ENCODE data around the gene IGF1R.

IGF1R gene

DNA sequence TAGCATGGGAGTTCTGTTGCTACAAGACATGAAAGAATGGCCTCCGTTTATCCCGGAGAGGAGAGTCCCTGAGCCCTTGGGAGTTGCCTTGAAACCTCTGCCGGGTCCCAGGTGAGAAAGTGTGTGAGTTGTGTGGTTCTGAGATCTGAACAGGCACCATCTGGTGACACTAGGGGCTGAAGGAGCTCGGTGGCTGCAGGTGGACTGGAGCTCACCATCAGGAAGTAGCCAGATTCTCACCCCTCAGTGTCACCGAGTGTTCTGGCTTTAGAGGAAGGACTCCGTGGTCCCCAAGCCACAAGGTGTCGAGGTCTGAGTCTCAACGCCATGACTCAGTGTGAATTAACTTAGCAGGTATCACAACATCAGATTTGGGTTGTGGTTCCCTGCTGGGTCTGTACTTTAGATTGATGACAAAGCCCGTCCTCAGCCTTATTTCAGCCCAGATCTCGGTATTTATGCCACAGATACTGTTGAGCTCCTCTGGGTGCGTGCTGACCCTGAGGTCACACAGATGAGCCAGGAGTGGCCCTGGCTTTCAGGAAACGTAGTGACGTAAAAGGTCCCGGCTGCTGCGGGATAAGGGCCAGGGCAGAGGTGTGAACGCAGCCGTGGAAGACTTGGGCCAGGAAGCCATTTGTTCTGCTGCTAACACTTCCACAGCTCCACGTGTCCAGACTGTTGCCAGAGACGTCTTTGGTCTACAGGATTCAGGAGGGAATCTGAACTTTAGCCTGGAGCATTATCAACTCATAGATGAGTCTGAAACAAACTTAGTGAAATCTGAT, 304.9 kb downstream of the IGF1R start:
- Mint-ChIP-seq H3K4me3 (no peak overlapping the region), H3K36me3 (ENCODE audit: low read depth) (peaks cover 91% of the 10 kb centered on the region), H3K4me1 (ENCODE audit: low read depth) (peaks cover 7% of the 10 kb centered on the region), H3K27ac (no peak overlapping the region), H3K9me3 (no peaks in the 10 kb centered on the region), H3K27me3 (no peaks in the 10 kb centered on the region)
- intact Hi-C loops (cut with micrococcal nuclease) = no loop called here

DNA sequence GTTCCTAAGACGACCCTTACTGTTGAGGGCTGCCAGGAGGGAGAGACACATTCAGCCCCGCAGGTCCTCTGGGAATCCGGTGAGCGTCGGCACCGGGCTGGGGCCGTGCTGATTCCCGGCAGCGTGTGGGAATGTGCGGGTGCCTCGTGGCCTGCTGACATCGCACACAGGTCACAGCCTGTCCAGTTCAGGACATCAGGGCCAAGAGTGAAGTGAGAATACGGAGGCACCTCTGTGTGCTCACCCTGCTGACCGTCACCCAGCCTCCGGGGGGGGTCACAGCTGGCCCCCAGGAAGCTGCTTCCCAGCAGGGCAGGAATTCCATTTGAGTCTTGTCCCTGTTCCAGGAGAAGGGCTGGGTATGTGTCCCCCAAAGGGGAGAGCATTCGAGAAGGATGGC, 305.6 kb downstream of the IGF1R start:
- intact Hi-C loops (cut with micrococcal nuclease) = no loop called here
- Mint-ChIP-seq H3K27ac (no peak overlapping the region), H3K27me3 (no peaks in the 10 kb centered on the region), H3K4me1 (ENCODE audit: low read depth) (peaks cover 7% of the 10 kb centered on the region), H3K4me3 (no peak overlapping the region), H3K36me3 (ENCODE audit: low read depth) (peaks cover 91% of the 10 kb centered on the region), H3K9me3 (no peaks in the 10 kb centered on the region)

DNA sequence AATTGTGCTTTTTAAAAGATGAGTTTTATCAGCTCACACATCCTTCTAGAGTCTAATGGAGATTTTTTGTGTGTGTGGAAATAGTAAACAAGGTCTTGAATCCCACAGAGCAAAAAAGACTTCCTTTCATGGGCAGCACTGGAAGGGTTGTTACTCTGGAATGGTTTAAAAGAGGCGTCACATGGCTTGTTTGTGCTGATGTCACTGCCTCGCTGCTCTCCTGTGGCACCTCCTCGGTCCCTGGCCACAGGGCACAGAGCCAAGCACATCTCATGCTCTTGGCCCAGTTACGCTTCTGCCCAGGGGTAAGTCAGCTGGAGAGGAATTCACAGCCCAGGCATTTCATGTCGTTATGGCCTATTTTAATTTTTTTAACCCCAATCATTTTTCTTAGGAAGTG, 306.1 kb downstream of the IGF1R start:
- H3K4me1 Mint-ChIP-seq (ENCODE audit: low read depth) = peaks cover 7% of the 10 kb centered on the region
- H3K36me3 Mint-ChIP-seq (ENCODE audit: low read depth) = peaks cover 91% of the 10 kb centered on the region
- H3K9me3 Mint-ChIP-seq = no peaks in the 10 kb centered on the region
- no peaks in the 10 kb centered on the region for H3K27me3 Mint-ChIP-seq
- H3K4me3 Mint-ChIP-seq = no peak overlapping the region
- intact Hi-C loops (cut with micrococcal nuclease) = no loop called here
- no peak overlapping the region for H3K27ac Mint-ChIP-seq

DNA sequence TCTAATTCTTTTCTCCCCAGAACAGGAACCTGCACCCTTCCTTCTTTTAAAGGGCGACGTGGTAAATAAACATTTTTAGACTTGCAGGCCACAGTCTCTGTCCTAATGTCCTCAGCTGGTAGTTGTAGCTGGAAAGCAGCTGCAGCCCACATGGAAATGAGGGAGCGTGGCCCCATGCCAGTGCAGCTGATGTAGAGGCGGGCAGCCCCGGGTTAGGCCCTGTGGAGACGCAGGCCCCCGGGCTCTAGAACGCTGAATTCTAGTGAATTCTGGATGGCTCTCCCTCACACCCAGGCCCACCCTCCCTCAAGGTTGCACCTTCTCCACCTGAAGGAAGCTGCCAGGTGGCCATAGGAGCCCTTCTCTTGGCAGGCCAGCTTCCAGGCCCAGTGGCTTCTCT, 307.0 kb downstream of the IGF1R start:
- Mint-ChIP-seq H3K4me3 (no peak overlapping the region), H3K9me3 (no peaks in the 10 kb centered on the region), H3K36me3 (ENCODE audit: low read depth) (peaks cover 91% of the 10 kb centered on the region), H3K4me1 (ENCODE audit: low read depth) (peaks cover 7% of the 10 kb centered on the region), H3K27ac (no peak overlapping the region), H3K27me3 (no peaks in the 10 kb centered on the region)
- intact Hi-C loops (cut with micrococcal nuclease) = no loop called here

DNA sequence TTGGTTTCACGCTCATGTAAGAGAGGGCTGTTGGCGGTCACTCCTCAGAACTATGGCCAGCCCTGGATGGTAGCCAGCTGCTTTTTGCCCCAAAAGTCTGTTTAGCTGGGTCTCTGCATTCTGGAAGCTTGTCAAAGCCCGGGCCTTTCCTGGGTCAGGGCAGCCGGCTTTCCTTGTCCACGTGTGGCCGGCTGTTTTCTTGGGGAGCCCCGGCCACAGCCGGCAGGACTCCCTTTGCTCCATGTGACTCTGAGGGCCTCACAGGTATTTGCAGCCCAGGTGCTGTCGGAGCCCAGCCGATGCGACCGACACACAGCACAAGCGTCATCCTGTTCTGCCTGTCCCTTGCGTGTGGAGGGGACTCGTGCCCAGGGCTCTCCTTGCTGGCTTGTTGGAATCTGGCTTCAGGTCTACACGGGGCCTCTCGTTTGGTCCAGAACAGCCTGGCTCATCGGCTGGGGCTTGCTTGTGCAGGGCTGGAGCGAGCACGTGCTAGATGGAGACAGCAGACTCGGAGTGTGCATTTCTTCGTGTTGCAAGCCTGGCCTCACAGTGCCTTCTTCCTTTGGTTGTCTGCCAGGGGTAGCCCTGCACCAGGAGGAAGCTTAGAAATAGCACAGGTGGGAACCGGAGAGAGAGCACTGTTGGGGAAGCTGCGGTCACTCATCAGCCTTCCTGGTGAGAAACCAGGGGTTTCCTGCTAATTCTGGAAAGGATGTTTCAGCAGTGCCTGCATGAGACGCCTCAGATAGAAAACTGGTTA, 307.8 kb downstream of the IGF1R start:
- Mint-ChIP-seq H3K27me3 (no peaks in the 10 kb centered on the region), H3K27ac (no peak overlapping the region), H3K4me3 (no peak overlapping the region), H3K9me3 (peaks cover 7% of the 10 kb centered on the region), H3K4me1 (ENCODE audit: low read depth) (peaks cover 7% of the 10 kb centered on the region), H3K36me3 (ENCODE audit: low read depth) (peaks cover 91% of the 10 kb centered on the region)
- intact Hi-C loops (cut with micrococcal nuclease) = no loop called here

DNA sequence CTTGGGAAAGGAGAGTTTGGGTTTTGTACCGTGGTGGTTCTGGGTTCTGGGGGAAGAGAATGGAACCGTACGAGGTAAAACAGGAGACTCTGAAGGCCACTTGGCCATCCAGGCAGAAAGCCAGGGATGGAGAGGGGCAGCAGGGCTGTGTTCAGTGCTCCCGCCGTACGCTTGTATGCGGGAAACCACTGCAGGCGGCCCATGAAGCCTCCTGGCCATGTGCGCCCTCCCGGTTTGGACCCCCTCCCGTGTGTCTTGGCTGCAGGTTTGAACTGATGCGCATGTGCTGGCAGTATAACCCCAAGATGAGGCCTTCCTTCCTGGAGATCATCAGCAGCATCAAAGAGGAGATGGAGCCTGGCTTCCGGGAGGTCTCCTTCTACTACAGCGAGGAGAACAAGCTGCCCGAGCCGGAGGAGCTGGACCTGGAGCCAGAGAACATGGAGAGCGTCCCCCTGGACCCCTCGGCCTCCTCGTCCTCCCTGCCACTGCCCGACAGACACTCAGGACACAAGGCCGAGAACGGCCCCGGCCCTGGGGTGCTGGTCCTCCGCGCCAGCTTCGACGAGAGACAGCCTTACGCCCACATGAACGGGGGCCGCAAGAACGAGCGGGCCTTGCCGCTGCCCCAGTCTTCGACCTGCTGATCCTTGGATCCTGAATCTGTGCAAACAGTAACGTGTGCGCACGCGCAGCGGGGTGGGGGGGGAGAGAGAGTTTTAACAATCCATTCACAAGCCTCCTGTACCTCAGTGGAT, 308.6 kb downstream of the IGF1R start:
- Mint-ChIP-seq H3K27me3 (no peaks in the 10 kb centered on the region), H3K36me3 (ENCODE audit: low read depth) (peaks cover 91% of the 10 kb centered on the region), H3K9me3 (peaks cover 15% of the 10 kb centered on the region), H3K27ac (no peak overlapping the region), H3K4me3 (no peak overlapping the region), H3K4me1 (ENCODE audit: low read depth) (peaks cover 7% of the 10 kb centered on the region)
- intact Hi-C loops (cut with micrococcal nuclease) = no loop called here

DNA sequence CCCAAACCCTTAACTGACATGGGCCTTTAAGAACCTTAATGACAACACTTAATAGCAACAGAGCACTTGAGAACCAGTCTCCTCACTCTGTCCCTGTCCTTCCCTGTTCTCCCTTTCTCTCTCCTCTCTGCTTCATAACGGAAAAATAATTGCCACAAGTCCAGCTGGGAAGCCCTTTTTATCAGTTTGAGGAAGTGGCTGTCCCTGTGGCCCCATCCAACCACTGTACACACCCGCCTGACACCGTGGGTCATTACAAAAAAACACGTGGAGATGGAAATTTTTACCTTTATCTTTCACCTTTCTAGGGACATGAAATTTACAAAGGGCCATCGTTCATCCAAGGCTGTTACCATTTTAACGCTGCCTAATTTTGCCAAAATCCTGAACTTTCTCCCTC, 309.3 kb downstream of the IGF1R start:
- peaks cover 91% of the 10 kb centered on the region for H3K36me3 Mint-ChIP-seq (ENCODE audit: low read depth)
- intact Hi-C loops (cut with micrococcal nuclease) = no loop called here
- H3K9me3 Mint-ChIP-seq = peaks cover 20% of the 10 kb centered on the region
- H3K4me1 Mint-ChIP-seq (ENCODE audit: low read depth) = peaks cover 7% of the 10 kb centered on the region
- H3K4me3 Mint-ChIP-seq = no peak overlapping the region
- no peak overlapping the region for H3K27ac Mint-ChIP-seq
- H3K27me3 Mint-ChIP-seq = no peaks in the 10 kb centered on the region

DNA sequence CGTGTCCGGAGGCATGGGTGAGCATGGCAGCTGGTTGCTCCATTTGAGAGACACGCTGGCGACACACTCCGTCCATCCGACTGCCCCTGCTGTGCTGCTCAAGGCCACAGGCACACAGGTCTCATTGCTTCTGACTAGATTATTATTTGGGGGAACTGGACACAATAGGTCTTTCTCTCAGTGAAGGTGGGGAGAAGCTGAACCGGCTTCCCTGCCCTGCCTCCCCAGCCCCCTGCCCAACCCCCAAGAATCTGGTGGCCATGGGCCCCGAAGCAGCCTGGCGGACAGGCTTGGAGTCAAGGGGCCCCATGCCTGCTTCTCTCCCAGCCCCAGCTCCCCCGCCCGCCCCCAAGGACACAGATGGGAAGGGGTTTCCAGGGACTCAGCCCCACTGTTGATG, 309.7 kb downstream of the IGF1R start:
- no peaks in the 10 kb centered on the region for H3K27me3 Mint-ChIP-seq
- peaks cover 7% of the 10 kb centered on the region for H3K4me1 Mint-ChIP-seq (ENCODE audit: low read depth)
- H3K9me3 Mint-ChIP-seq = peaks cover 20% of the 10 kb centered on the region
- intact Hi-C loops (cut with micrococcal nuclease) = no loop called here
- no peak overlapping the region for H3K4me3 Mint-ChIP-seq
- H3K27ac Mint-ChIP-seq = no peak overlapping the region
- peaks cover 88% of the 10 kb centered on the region for H3K36me3 Mint-ChIP-seq (ENCODE audit: low read depth)

DNA sequence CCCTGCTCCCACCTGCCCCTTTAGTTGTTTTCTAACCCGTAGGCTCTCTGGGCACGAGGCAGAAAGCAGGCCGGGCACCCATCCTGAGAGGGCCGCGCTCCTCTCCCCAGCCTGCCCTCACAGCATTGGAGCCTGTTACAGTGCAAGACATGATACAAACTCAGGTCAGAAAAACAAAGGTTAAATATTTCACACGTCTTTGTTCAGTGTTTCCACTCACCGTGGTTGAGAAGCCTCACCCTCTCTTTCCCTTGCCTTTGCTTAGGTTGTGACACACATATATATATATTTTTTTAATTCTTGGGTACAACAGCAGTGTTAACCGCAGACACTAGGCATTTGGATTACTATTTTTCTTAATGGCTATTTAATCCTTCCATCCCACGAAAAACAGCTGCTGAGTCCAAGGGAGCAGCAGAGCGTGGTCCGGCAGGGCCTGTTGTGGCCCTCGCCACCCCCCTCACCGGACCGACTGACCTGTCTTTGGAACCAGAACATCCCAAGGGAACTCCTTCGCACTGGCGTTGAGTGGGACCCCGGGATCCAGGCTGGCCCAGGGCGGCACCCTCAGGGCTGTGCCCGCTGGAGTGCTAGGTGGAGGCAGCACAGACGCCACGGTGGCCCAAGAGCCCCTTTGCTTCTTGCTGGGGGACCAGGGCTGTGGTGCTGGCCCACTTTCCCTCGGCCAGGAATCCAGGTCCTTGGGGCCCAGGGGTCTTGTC, 310.7 kb downstream of the IGF1R start:
- no peak overlapping the region for H3K27ac Mint-ChIP-seq
- H3K9me3 Mint-ChIP-seq = peaks cover 20% of the 10 kb centered on the region
- peaks cover 78% of the 10 kb centered on the region for H3K36me3 Mint-ChIP-seq (ENCODE audit: low read depth)
- H3K27me3 Mint-ChIP-seq = no peaks in the 10 kb centered on the region
- H3K4me3 Mint-ChIP-seq = no peak overlapping the region
- H3K4me1 Mint-ChIP-seq (ENCODE audit: low read depth) = peaks cover 7% of the 10 kb centered on the region
- intact Hi-C loops (cut with micrococcal nuclease) = no loop called here

DNA sequence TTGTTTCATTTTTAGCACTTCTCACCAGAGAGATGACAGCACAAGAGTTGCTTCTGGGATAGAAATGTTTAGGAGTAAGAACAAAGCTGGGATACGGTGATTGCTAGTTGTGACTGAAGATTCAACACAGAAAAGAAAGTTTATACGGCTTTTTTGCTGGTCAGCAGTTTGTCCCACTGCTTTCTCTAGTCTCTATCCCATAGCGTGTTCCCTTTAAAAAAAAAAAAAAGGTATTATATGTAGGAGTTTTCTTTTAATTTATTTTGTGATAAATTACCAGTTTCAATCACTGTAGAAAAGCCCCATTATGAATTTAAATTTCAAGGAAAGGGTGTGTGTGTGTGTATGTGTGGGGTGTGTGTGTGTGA, 311.3 kb downstream of the IGF1R start:
- Mint-ChIP-seq H3K36me3 (ENCODE audit: low read depth) (peaks cover 77% of the 10 kb centered on the region), H3K27me3 (no peaks in the 10 kb centered on the region), H3K4me3 (no peak overlapping the region), H3K4me1 (ENCODE audit: low read depth) (peaks cover 7% of the 10 kb centered on the region), H3K27ac (no peak overlapping the region), H3K9me3 (peaks cover 20% of the 10 kb centered on the region)
- intact Hi-C loops (cut with micrococcal nuclease) = no loop called here

DNA sequence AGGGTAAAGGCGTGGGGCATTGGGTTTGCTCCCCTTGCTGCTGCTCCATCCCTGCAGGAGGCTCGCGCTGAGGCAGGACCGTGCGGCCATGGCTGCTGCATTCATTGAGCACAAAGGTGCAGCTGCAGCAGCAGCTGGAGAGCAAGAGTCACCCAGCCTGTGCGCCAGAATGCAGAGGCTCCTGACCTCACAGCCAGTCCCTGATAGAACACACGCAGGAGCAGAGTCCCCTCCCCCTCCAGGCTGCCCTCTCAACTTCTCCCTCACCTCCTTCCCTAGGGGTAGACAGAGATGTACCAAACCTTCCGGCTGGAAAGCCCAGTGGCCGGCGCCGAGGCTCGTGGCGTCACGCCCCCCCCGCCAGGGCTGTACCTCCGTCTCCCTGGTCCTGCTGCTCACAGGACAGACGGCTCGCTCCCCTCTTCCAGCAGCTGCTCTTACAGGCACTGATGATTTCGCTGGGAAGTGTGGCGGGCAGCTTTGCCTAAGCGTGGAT, 312.3 kb downstream of the IGF1R start:
- H3K36me3 Mint-ChIP-seq (ENCODE audit: low read depth) = peaks cover 71% of the 10 kb centered on the region
- peaks cover 7% of the 10 kb centered on the region for H3K4me1 Mint-ChIP-seq (ENCODE audit: low read depth)
- intact Hi-C loops (cut with micrococcal nuclease) = no loop called here
- peaks cover 20% of the 10 kb centered on the region for H3K9me3 Mint-ChIP-seq
- H3K27ac Mint-ChIP-seq = no peak overlapping the region
- H3K4me3 Mint-ChIP-seq = no peak overlapping the region
- H3K27me3 Mint-ChIP-seq = no peaks in the 10 kb centered on the region

DNA sequence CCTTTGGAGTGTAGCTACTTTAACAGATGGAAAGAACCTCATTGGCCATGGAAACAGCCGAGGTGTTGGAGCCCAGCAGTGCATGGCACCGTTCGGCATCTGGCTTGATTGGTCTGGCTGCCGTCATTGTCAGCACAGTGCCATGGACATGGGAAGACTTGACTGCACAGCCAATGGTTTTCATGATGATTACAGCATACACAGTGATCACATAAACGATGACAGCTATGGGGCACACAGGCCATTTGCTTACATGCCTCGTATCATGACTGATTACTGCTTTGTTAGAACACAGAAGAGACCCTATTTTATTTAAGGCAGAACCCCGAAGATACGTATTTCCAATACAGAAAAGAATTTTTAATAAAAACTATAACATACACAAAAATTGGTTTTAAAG, 315.1 kb downstream of the IGF1R start:
- peaks cover 20% of the 10 kb centered on the region for H3K9me3 Mint-ChIP-seq
- no peak overlapping the region for H3K4me3 Mint-ChIP-seq
- H3K27ac Mint-ChIP-seq = no peak overlapping the region
- intact Hi-C loops (cut with micrococcal nuclease) = no loop called here
- peaks cover 43% of the 10 kb centered on the region for H3K36me3 Mint-ChIP-seq (ENCODE audit: low read depth)
- no peaks in the 10 kb centered on the region for H3K4me1 Mint-ChIP-seq (ENCODE audit: low read depth)
- no peaks in the 10 kb centered on the region for H3K27me3 Mint-ChIP-seq

DNA sequence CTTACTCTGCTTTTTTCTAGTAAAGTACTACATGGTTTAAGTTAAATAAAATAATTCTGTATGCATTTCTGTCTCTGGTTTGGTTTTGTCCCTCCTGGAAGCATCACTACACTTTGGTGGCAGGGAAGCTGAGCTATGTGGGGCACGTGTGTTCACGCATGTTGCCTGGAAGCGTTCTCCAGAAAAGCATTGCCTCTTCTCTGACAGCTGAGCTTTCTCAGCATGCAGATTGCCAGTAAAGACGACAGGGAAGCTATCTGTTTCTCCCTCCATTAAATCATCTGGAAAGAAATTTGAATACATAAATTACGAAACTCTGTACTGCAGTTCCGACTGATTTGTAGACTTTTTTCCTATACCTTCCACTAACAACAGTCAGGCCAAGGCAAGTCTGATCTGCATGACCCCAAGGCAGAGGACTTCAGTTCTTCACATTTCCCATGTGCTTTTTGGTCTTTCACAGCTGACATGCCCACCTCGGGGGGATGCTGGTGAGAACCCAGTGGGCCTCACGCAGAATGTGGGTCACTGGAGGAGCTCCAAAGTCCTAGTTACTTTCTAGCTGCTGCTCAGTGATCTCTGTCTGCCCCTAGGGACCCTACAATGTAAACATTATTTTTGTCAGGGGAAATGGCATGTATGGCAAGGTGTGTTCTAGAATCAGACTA, 316.3 kb downstream of the IGF1R start:
- no peaks in the 10 kb centered on the region for H3K27me3 Mint-ChIP-seq
- no peak overlapping the region for H3K27ac Mint-ChIP-seq
- no peak overlapping the region for H3K4me3 Mint-ChIP-seq
- no peaks in the 10 kb centered on the region for H3K4me1 Mint-ChIP-seq (ENCODE audit: low read depth)
- intact Hi-C loops (cut with micrococcal nuclease) = no loop called here
- peaks cover 20% of the 10 kb centered on the region for H3K9me3 Mint-ChIP-seq
- peaks cover 31% of the 10 kb centered on the region for H3K36me3 Mint-ChIP-seq (ENCODE audit: low read depth)
